Testis (tissue), 2 donors: Measurements from ENCODE around the gene ANO2.

Experiments used
- POLR2A ChIP-seq: fragments of 450-650 bp; IDR thresholded peaks from one replicate; pipeline ENCODE4 v1.6.1; 2017; ENCODE audit warnings: antibody characterized with exemption, mild to moderate bottlenecking, moderate library complexity
- TF ChIP-seq, protein P1 (sequence below), 3 experiments: fragments of 450-650 bp in 2 of 3; fragments of 200-600 bp in 1 of 3; sonication (generic) in 1 of 3; IDR thresholded peaks; one replicate each; pipeline ENCODE4 v1.5.1; 2016 to 2019; ENCODE audit warnings: antibody characterized with exemption in 3 of 3, mild to moderate bottlenecking in 2 of 3, moderate library complexity in 1 of 3

DNA sequence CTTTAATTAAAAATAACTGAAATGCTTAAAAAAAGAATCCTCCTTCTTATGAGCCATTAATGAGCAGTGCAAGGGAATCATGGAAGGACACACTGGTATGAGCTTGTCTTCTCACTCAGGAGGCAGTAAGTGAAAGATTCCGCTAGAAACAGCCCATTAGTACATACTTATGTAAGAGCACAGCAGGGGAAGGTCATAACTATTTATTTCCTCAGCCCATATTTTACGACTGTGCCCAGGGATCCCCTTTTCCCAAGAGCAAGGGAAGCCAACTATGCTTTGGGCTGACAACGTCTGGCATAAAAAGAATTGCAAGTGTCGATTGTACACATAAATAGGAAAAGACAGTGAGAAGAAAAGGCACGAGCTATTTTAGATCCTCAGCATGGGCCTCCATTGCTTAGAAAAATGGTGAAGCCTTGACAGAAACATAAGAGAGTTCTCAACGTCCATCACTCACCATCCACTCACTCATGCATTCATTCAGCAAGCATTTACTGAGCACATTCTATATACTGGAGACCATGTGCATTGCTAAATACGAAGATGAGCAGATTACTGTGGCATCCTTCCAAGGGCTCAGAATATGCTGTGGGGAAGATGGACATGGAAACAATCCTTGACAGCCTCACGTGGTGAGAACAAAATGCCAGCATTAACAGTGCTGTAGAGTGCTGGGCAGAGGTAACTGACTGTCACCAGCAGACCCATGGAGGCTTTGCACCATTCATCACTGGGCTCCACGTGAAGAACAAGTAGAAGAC is 360.5 kb downstream of the ANO2 start:
- TF ChIP-seq, protein P1, sequence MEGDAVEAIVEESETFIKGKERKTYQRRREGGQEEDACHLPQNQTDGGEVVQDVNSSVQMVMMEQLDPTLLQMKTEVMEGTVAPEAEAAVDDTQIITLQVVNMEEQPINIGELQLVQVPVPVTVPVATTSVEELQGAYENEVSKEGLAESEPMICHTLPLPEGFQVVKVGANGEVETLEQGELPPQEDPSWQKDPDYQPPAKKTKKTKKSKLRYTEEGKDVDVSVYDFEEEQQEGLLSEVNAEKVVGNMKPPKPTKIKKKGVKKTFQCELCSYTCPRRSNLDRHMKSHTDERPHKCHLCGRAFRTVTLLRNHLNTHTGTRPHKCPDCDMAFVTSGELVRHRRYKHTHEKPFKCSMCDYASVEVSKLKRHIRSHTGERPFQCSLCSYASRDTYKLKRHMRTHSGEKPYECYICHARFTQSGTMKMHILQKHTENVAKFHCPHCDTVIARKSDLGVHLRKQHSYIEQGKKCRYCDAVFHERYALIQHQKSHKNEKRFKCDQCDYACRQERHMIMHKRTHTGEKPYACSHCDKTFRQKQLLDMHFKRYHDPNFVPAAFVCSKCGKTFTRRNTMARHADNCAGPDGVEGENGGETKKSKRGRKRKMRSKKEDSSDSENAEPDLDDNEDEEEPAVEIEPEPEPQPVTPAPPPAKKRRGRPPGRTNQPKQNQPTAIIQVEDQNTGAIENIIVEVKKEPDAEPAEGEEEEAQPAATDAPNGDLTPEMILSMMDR (IDR thresholded peaks at IDR 0.05): no peak
- no peak for TF ChIP-seq POLR2A
